GM12878 (cell line): Measurements from ENCODE around the gene PPIA. TPM values are rescaled to one million over a fixed set of nuclear protein-coding genes. Genes with fewer than 3 reads are reported as not detected.

Experiments used
- ATAC-seq: fragments of 200-7000 bp; cut with Tn5 transposase; 3 replicates; pipeline ENCODE4 v1.9.1; 2020; ENCODE audit warnings: mild to moderate bottlenecking, moderate library complexity
- BruUV-seq: library from RNA; stranded (reverse); fragments of 400-500 nt; replicated peaks from 2 replicates; lab custom pipeline; 2021; lab: Mats Ljungman, UMichigan
- CTCF ChIA-PET: fragments of 300-600 bp; sonication (Branson Sonifier 250); formaldehyde crosslinking; extraction: SDS; loops from one replicate; lab custom pipeline; 2021; ENCODE audit warnings: inconsistent platforms; lab: Yijun Ruan, JAX
- POLR2A ChIA-PET: fragments of 350-600 bp; formaldehyde crosslinking; extraction: SDS; loops from one replicate; lab custom pipeline; 2021; ENCODE audit warnings: inconsistent platforms; lab: Charles Lee
- RAD21 ChIA-PET: fragments of 300-600 bp; sonication (Branson Sonifier 250); formaldehyde crosslinking; loops from one replicate; lab custom pipeline; 2023; ENCODE audit warnings: antibody characterized with exemption; ENCODE audit not compliant: unreplicated experiment; lab: Charles Lee
- SMC1A ChIA-PET: fragments of 300-600 bp; sonication (Branson Sonifier 250); formaldehyde crosslinking; loops from one replicate; lab custom pipeline; 2023; ENCODE audit not compliant: unreplicated experiment, uncharacterized antibody; lab: Charles Lee
- DNase-seq: peaks from one replicate; pipeline ENCODE4 v3.0.0-alpha.2; 2011; ENCODE audit warnings: low read depth, low spot score
- FAIRE-seq: peaks from 3 replicates; lab custom pipeline; 2011; peaks lifted over from hg19 to GRCh38; lab: Jason Lieb, UNC
- H2AFZ ChIP-seq: 2 replicates; pipeline ENCODE4 v1.6.0; 2011; ENCODE audit warnings: low read depth, low read length, control low read depth; ENCODE audit not compliant: control insufficient read depth
- H3K27ac ChIP-seq: 2 replicates; pipeline ENCODE4 v1.5.1; 2011; ENCODE audit warnings: control low read depth; ENCODE audit not compliant: control insufficient read depth, insufficient read depth
- H3K27me3 ChIP-seq, 2 experiments: replicated peaks in 1 of 2; 2 replicates each; pipeline versions ENCODE4 v1.6.0 to v1.6.1; 2011; ENCODE audit warnings: low read length in 1 of 2; ENCODE audit not compliant: control insufficient read depth in 2 of 2, insufficient read depth in 2 of 2
- H3K36me3 ChIP-seq, 2 experiments: 2 replicates each; pipeline ENCODE4 v1.5.1; 2011; ENCODE audit warnings: low read length in 1 of 2; ENCODE audit not compliant: control insufficient read depth in 2 of 2, insufficient read depth in 2 of 2
- H3K4me1 ChIP-seq: 2 replicates; pipeline ENCODE4 v1.6.1; 2011; ENCODE audit warnings: mild to moderate bottlenecking, low read length, moderate library complexity, mixed read lengths; ENCODE audit not compliant: control insufficient read depth, insufficient read depth
- H3K4me2 ChIP-seq: 2 replicates; pipeline ENCODE4 v1.6.0; 2011; ENCODE audit warnings: control low read depth; ENCODE audit not compliant: control insufficient read depth, insufficient read depth
- H3K4me3 ChIP-seq: fragments of 200-600 bp; sonication (generic); 2 replicates; pipeline ENCODE4 v1.5.1; 2016
- H3K79me2 ChIP-seq: 2 replicates; pipeline ENCODE4 v1.6.0; 2011; ENCODE audit warnings: low read length; ENCODE audit not compliant: control insufficient read depth, insufficient read depth
- H3K9ac ChIP-seq: 2 replicates; pipeline ENCODE4 v1.8.0; 2011; ENCODE audit warnings: low read length, control low read depth, mixed read lengths; ENCODE audit not compliant: control insufficient read depth, insufficient read depth
- H3K9me3 ChIP-seq: replicated peaks from 3 replicates; pipeline ENCODE4 v1.5.1; 2011; ENCODE audit warnings: mild to moderate bottlenecking, low read length; ENCODE audit not compliant: control insufficient read depth, insufficient read depth
- H4K20me1 ChIP-seq: 2 replicates; pipeline ENCODE4 v1.6.0; 2011; ENCODE audit not compliant: control insufficient read depth, insufficient read depth
- ASH2L ChIP-seq: fragments of 300-600, 200-600 bp; sonication (generic); IDR thresholded peaks from 2 replicates; pipeline ENCODE4 v1.6.1; 2017; ENCODE audit warnings: low read depth, mild to moderate bottlenecking, borderline replicate concordance
- BCL11A ChIP-seq: IDR thresholded peaks from 2 replicates; pipeline ENCODE4 v1.6.1; 2011; ENCODE audit warnings: low read depth, low read length
- CBFB ChIP-seq: IDR thresholded peaks from 2 replicates; pipeline ENCODE4 v1.6.1; 2016; ENCODE audit warnings: antibody characterized with exemption, low read depth
- CHD2 ChIP-seq: IDR thresholded peaks from 2 replicates; pipeline ENCODE4 v1.6.1; 2011; ENCODE audit warnings: low read depth, low read length, improper control_type of control experiment, borderline replicate concordance
- CREB1 ChIP-seq: IDR thresholded peaks from 2 replicates; pipeline ENCODE4 v1.6.1; 2012; ENCODE audit warnings: low read depth, mild to moderate bottlenecking, inconsistent platforms
- HCFC1 ChIP-seq: fragments of 150-350 bp; IDR thresholded peaks from 2 replicates; pipeline ENCODE4 v1.6.1; 2014; ENCODE audit warnings: low read length
- MEF2B ChIP-seq: fragments of 450-650 bp; IDR thresholded peaks from 2 replicates; pipeline ENCODE4 v1.6.1; 2018; ENCODE audit warnings: mild to moderate bottlenecking, moderate library complexity; ENCODE audit not compliant: partially characterized antibody, poor library complexity, severe bottlenecking
- MTA2 ChIP-seq: fragments of 450-650 bp; IDR thresholded peaks from 2 replicates; pipeline ENCODE4 v1.6.1; 2016; ENCODE audit warnings: low read depth, mild to moderate bottlenecking, moderate library complexity
- PAX5 ChIP-seq: IDR thresholded peaks from 2 replicates; pipeline ENCODE4 v1.6.1; 2011; ENCODE audit warnings: low read depth, low read length, borderline replicate concordance
- PML ChIP-seq: IDR thresholded peaks from 2 replicates; pipeline ENCODE4 v1.6.1; 2012; ENCODE audit warnings: low read length, inconsistent platforms
- RB1 ChIP-seq: fragments of 450-650 bp; formaldehyde crosslinking; IDR thresholded peaks from 2 replicates; pipeline ENCODE4 v1.6.1; 2017; ENCODE audit warnings: mild to moderate bottlenecking, borderline replicate concordance
- TCF12 ChIP-seq: IDR thresholded peaks from 2 replicates; pipeline ENCODE4 v1.6.1; 2011; ENCODE audit warnings: low read depth, mild to moderate bottlenecking, low read length
- ZNF207 ChIP-seq: fragments of 450-650 bp; IDR thresholded peaks from 2 replicates; pipeline ENCODE4 v1.6.1; 2014; ENCODE audit warnings: antibody characterized with exemption, mild to moderate bottlenecking, borderline replicate concordance
- WGBS: methylation state at CpG from one replicate; pipeline ENCODE4 v1.1.6; 2016; ENCODE audit warnings: low lambda C conversion rate; ENCODE audit not compliant: insufficient replicate concordance, insufficient coverage; ENCODE audit errors: missing lambda C conversion rate; 5-methylcytosine and 5-hydroxymethylcytosine counted together
- in situ Hi-C: fragments of 300-500 bp; cut with MboI; formaldehyde crosslinking; loops from 9 replicates; pipeline ENCODE4 v1.14.3; 2018; ENCODE audit warnings: mixed read lengths
- intact Hi-C: fragments of 100-400 bp; cut with micrococcal nuclease; formaldehyde crosslinking; loops from one replicate; pipeline ENCODE4 v1.14.2; 2022; ENCODE audit not compliant: unreplicated experiment
- polyA plus RNA-seq, 11 experiments: library from polyadenylated mRNA; depleted of rRNA in 4 of 11; unstranded in 6 of 11; stranded (reverse) in 5 of 11; fragments of >200 nt; fragmentation: Nextera tagmentation in 4 of 11; fragmentation: Illumina TruSeq in 1 of 11; extraction: Ambion mirVana in 4 of 11; extraction: Trizol in 1 of 11; gene quantifications; 1 replicate in 1 of 11; 2 replicates in 10 of 11; pipeline versions ENCODE4 v1.2.1 to v1.2.3, GENCODE V29; 2011 to 2016; ENCODE audit warnings: inconsistent platforms in 2 of 11, missing spikeins in 2 of 11, low read depth in 1 of 11
- total RNA-seq, 4 experiments: library from RNA; depleted of rRNA in 3 of 4; stranded (reverse); fragments of >200 nt in 3 of 4; fragmentation: Illumina TruSeq in 1 of 4; extraction: Trizol in 1 of 4; gene quantifications; 2 replicates each; pipeline versions ENCODE4 v1.2.1 to v1.2.3, GENCODE V29; 2013 to 2021
- TF ChIP-seq, protein P1 (sequence below): fragments of 450-650 bp; formaldehyde crosslinking; IDR thresholded peaks from 2 replicates; pipeline ENCODE4 v1.5.0; 2022; ENCODE audit warnings: mild to moderate bottlenecking, missing genetic modification characterization
- TF ChIP-seq, protein P2 (sequence below): IDR thresholded peaks from 2 replicates; pipeline ENCODE4 v1.6.1; 2011; ENCODE audit warnings: borderline replicate concordance, low read depth, mild to moderate bottlenecking, moderate library complexity, mixed read lengths, low read length; ENCODE audit not compliant: insufficient read depth; ENCODE audit errors: extremely low read length
- TF ChIP-seq, protein P3 (sequence below): IDR thresholded peaks from 2 replicates; pipeline ENCODE4 v1.6.1; 2012; ENCODE audit warnings: mild to moderate bottlenecking, low read depth, low read length

PPIA gene
- total and polyA plus RNA-seq, 10 of the 15 experiments (the other 5 are each of a cell fraction or from before 2014, with no cell fraction given), result 2,712 to 7,982 (median 5,027) TPM

DNA sequence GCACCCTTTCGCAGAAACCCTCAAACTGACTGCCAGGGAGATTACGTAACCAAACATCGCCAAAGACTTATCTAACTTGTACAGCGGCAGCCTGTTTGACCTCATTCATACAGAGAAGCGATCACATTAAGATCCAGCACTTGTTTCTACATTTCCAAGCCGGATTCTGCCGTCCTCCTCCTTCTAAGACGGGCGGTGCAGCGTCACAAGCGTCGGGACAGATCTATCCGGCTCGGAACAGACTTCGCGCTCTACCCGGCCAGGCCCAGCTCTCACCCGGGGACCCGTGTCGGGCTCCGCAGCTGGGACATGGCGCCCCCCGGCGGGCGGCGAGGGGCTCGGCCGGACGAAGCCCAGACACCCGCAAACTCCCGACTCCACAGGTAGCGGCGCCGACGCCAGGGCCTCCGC lies 51.0 kb downstream of the PPIA start:
- peak overlapping the region; percentile 92 for H3K9ac ChIP-seq
- POLR2A ChIA-PET, result interaction anchor here (0.5 to 5.0 kb wide), 16 partner anchors 10 to 358 kb away, joined by 3 to 36 read pairs (median 5); partner anchors contain the start of genes CCM2, OGDH, PPIA and PURB
- no peaks in the 10 kb centered on the region; the same call in 1 of the 2 replicates for H4K20me1 ChIP-seq
- FAIRE-seq (no peak), DNase-seq (peak; percentile 51), ATAC-seq (peak; percentile 75)
- no peaks in the 10 kb centered on the region for H3K27me3 ChIP-seq
- SMC1A ChIA-PET, result interaction anchor here (0.6 to 8.0 kb wide), 22 partner anchors 9 to 290 kb away, joined by 3 to 46 read pairs (median 5); partner anchors contain the start of genes DDX56, OGDH and ZMIZ2
- peak overlapping the region; percentile 68; the same call in 1 of the 2 replicates for H3K4me2 ChIP-seq
- peak overlapping the region; percentile 87 for H3K27ac ChIP-seq
- in situ Hi-C loops (no loop called here), intact Hi-C loops (loop anchor here (1.0 to 5.0 kb wide), 4 partner anchors 51 to 265 kb away; partner anchors contain the start of genes PPIA and TBRG4)
- H3K79me2 ChIP-seq, result peaks cover 49% of the 10 kb centered on the region
- peak overlapping the region; percentile 75 for H3K4me3 ChIP-seq
- peak overlapping the region; percentile 86 for H2AFZ ChIP-seq
- RAD21 ChIA-PET, result interaction anchor here (0.6 to 4.0 kb wide), 23 partner anchors 10 to 978 kb away, joined by 3 to 46 read pairs (median 6); partner anchors contain the start of genes CCM2, MRPS24, OGDH and PURB
- 1% methylated on average over 26 of the region's 36 CpGs for WGBS
- H3K36me3 ChIP-seq, result no peaks in the 10 kb centered on the region; a peak in 2 of 4 replicates
- H3K9me3 ChIP-seq, result no peaks in the 10 kb centered on the region
- TSS peak; percentile 66 for BruUV-seq
- peaks cover 8% of the 10 kb centered on the region; the same call in 1 of the 2 replicates for H3K4me1 ChIP-seq
- CTCF ChIA-PET, result interaction anchor here (0.6 to 4.8 kb wide), 21 partner anchors 9 to 288 kb away, joined by 3 to 41 read pairs (median 5); partner anchors contain the start of genes OGDH, PPIA and TMED4
- TF ChIP-seq, protein P1, sequence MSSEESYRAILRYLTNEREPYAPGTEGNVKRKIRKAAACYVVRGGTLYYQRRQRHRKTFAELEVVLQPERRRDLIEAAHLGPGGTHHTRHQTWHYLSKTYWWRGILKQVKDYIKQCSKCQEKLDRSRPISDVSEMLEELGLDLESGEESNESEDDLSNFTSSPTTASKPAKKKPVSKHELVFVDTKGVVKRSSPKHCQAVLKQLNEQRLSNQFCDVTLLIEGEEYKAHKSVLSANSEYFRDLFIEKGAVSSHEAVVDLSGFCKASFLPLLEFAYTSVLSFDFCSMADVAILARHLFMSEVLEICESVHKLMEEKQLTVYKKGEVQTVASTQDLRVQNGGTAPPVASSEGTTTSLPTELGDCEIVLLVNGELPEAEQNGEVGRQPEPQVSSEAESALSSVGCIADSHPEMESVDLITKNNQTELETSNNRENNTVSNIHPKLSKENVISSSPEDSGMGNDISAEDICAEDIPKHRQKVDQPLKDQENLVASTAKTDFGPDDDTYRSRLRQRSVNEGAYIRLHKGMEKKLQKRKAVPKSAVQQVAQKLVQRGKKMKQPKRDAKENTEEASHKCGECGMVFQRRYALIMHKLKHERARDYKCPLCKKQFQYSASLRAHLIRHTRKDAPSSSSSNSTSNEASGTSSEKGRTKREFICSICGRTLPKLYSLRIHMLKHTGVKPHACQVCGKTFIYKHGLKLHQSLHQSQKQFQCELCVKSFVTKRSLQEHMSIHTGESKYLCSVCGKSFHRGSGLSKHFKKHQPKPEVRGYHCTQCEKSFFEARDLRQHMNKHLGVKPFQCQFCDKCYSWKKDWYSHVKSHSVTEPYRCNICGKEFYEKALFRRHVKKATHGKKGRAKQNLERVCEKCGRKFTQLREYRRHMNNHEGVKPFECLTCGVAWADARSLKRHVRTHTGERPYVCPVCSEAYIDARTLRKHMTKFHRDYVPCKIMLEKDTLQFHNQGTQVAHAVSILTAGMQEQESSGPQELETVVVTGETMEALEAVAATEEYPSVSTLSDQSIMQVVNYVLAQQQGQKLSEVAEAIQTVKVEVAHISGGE (CRISPR knock-in tag), result no peak
- TF ChIP-seq PML (no peak), ASH2L (peak; percentile 30; the same call in 1 of the 2 replicates), CREB1 (no peak; the same call in none of the 2 replicates), TCF12 (no peak), CHD2 (no peak), PAX5 (no peak), HCFC1 (no peak), MEF2B (no peak), MTA2 (no peak), RB1 (0 out of 2 replicates have a peak, but pooled peaks have one; percentile 20), CBFB (no peak; the same call in 1 of the 2 replicates), BCL11A (no peak), ZNF207 (no peak; the same call in 1 of the 2 replicates)
- TF ChIP-seq, protein P2, sequence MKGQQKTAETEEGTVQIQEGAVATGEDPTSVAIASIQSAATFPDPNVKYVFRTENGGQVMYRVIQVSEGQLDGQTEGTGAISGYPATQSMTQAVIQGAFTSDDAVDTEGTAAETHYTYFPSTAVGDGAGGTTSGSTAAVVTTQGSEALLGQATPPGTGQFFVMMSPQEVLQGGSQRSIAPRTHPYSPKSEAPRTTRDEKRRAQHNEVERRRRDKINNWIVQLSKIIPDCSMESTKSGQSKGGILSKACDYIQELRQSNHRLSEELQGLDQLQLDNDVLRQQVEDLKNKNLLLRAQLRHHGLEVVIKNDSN, result no peak
- TF ChIP-seq, protein P3, sequence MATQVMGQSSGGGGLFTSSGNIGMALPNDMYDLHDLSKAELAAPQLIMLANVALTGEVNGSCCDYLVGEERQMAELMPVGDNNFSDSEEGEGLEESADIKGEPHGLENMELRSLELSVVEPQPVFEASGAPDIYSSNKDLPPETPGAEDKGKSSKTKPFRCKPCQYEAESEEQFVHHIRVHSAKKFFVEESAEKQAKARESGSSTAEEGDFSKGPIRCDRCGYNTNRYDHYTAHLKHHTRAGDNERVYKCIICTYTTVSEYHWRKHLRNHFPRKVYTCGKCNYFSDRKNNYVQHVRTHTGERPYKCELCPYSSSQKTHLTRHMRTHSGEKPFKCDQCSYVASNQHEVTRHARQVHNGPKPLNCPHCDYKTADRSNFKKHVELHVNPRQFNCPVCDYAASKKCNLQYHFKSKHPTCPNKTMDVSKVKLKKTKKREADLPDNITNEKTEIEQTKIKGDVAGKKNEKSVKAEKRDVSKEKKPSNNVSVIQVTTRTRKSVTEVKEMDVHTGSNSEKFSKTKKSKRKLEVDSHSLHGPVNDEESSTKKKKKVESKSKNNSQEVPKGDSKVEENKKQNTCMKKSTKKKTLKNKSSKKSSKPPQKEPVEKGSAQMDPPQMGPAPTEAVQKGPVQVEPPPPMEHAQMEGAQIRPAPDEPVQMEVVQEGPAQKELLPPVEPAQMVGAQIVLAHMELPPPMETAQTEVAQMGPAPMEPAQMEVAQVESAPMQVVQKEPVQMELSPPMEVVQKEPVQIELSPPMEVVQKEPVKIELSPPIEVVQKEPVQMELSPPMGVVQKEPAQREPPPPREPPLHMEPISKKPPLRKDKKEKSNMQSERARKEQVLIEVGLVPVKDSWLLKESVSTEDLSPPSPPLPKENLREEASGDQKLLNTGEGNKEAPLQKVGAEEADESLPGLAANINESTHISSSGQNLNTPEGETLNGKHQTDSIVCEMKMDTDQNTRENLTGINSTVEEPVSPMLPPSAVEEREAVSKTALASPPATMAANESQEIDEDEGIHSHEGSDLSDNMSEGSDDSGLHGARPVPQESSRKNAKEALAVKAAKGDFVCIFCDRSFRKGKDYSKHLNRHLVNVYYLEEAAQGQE, result no peak
